GM18520 (cell line): ENCODE data around the gene CCDC146.

Experiments used
- ATAC-seq: cut with Tn5 transposase; IDR thresholded peaks from one replicate; pipeline ENCODE4 v1.9.1; 2021; ENCODE audit not compliant: unreplicated experiment

CCDC146 gene

GRCh38 chr7:77282897-77283296, 160.5 kb downstream of the CCDC146 start:
- no peak for ATAC-seq

- no peak for ATAC-seq
These were observed 161.6 kb downstream of the CCDC146 start for GRCh38 chr7:77284005-77284404.

- ATAC-seq: no peak
These were observed 162.2 kb downstream of the CCDC146 start for GRCh38 chr7:77284616-77285015.

GRCh38 chr7:77288676-77289320, 166.4 kb downstream of the CCDC146 start:
- no peak for ATAC-seq

GRCh38 chr7:77289387-77289786, 167.0 kb downstream of the CCDC146 start:
- ATAC-seq: no peak

- ATAC-seq: no peak
These were observed 168.0 kb downstream of the CCDC146 start for GRCh38 chr7:77290425-77290824.

- ATAC-seq: no peak
These were observed 170.6 kb downstream of the CCDC146 start for GRCh38 chr7:77293046-77293445.

GRCh38 chr7:77295549-77295948, 173.1 kb downstream of the CCDC146 start:
- no peak for ATAC-seq

GRCh38 chr7:77306231-77307067, 184.0 kb downstream of the CCDC146 start:
- ATAC-seq: no peak

- ATAC-seq: no peak
These were observed 186.4 kb downstream of the CCDC146 start for GRCh38 chr7:77308792-77309191.

- no peak for ATAC-seq
These were observed 187.4 kb downstream of the CCDC146 start for GRCh38 chr7:77309714-77310220.

- ATAC-seq: no peak
These were observed 188.6 kb downstream of the CCDC146 start for GRCh38 chr7:77310982-77311381.

GRCh38 chr7:77313085-77313484, 190.7 kb downstream of the CCDC146 start:
- ATAC-seq: no peak

GRCh38 chr7:77313876-77314480, 191.6 kb downstream of the CCDC146 start:
- no peak for ATAC-seq

- ATAC-seq: no peak
These were observed 192.8 kb downstream of the CCDC146 start for GRCh38 chr7:77315182-77315591.

- no peak for ATAC-seq
These were observed 194.0 kb downstream of the CCDC146 start for GRCh38 chr7:77316219-77316978.

- no peak for ATAC-seq
These were observed 195.6 kb downstream of the CCDC146 start for GRCh38 chr7:77318019-77318418.

GRCh38 chr7:77320137-77320536, 197.7 kb downstream of the CCDC146 start:
- ATAC-seq: no peak

- no peak for ATAC-seq
These were observed 198.3 kb downstream of the CCDC146 start for GRCh38 chr7:77320714-77321113.

GRCh38 chr7:77321300-77321699, 198.9 kb downstream of the CCDC146 start:
- ATAC-seq: no peak

GRCh38 chr7:77326131-77326530, 203.7 kb downstream of the CCDC146 start:
- no peak for ATAC-seq
